GM18519 (cell line): ENCODE data around the gene TFCP2L1.

Source experiments
- ATAC-seq: cut with Tn5 transposase; IDR thresholded peaks from one replicate; pipeline ENCODE4 v1.9.1; 2021; ENCODE audit warnings: mild to moderate bottlenecking, moderate library complexity; ENCODE audit not compliant: unreplicated experiment, low FRiP score

Gene TFCP2L1

DNA sequence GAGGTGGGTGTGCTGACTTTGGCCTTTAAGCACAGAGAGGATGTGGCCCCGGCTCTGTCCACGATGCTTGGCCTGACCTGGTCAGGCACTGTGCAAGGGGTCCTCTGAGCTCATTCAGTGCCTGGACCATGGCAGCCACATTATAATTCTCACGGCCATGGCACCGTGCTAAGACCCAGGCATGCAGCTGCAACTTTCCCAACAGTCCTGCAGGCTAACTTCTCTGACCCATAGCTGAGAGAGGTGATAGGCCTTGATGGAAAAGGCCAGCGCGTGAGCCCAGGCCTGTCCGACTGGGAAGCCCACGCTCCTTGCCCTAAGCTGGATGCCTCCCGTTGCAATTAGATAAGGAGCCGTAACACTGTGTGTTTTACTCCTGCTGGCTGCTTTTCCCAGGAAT is 99.9 kb downstream of the TFCP2L1 start:
- no peak for ATAC-seq

DNA sequence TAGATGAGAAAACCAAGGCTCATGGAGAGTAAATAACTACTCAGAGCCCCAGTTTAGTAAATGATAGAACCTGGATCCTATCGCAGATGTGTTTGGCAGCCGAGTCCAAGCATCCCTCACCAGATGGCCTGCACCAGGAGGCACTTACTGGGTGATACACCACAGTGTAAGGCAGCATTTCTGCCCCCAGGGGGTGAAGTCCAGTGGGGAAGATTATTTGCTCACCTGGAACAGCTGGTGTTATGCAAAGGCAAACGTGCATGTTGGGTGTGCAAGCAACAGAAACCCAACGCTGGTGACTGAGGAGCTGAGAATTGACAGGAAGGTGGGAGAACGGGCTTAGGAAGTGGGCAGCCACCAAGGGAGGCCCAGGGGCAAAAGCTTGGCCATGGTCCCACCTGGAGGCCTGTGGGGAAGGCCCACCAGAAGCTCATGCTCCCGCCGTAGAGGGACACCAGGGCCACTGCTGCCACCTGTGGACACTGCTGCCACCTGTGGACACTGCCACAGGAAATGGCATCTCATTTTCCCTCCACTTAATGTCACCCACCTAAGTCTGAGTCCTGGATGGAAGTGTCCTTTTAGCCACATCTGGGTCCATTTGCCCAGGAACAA is 100.6 kb downstream of the TFCP2L1 start:
- no peak for ATAC-seq

DNA sequence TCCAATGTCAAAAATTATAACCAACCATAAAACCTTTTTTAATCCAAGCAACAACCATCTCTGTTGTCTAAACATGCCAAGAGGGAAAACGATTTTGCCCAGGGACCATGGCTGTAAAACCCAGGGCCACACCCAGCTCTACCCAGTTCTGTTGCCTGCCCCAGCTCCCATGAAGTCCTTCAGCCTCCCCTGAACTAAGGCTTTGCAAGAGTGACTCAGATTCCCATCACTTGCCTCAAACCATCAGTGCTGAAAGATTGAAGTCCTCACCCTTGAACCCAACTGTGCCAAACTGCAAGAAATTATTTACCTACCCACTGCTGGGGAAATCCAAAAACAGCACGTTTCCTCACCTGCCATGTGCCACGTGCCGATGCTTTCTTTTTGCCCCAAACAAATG is 102.5 kb downstream of the TFCP2L1 start:
- no peak for ATAC-seq

DNA sequence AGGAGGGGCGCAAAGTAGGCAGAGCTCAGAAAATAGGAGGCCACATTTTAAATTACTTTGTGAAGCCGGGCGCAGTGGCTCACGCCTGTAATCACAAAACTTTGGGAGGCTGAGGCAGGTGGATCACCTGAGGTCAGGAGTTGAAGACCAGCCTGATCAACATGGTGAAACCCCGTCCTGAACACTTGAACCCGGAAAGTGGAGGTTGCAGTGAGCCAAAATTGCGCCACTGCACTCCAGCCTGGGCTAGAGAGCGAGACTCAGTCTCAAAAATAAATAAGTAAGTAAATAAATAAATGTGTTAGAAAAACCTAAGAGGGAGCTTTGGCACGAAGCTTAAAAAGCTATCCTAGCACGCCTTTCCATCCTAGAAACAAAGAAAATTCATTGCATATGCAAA is 105.5 kb downstream of the TFCP2L1 start:
- ATAC-seq = no peak

DNA sequence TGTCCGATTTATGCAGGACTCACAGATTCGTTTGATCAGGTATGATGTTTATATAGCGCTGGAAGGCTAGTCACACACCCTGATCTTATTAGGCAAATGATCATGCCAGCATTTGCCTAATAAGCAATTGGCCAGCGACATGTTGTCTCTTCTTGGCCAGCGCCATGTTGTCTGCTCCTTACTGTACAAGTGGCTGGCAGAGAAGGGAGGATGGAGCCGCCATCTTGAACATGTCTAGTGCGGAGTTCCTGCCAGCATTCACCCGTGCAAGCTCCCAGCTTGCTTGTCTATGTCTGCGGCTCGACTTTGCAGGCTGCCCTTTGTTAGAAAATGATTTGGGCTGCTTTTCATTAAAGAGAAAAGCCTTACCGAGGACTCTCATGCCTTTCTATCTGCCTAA is 106.3 kb downstream of the TFCP2L1 start:
- ATAC-seq = no peak

DNA sequence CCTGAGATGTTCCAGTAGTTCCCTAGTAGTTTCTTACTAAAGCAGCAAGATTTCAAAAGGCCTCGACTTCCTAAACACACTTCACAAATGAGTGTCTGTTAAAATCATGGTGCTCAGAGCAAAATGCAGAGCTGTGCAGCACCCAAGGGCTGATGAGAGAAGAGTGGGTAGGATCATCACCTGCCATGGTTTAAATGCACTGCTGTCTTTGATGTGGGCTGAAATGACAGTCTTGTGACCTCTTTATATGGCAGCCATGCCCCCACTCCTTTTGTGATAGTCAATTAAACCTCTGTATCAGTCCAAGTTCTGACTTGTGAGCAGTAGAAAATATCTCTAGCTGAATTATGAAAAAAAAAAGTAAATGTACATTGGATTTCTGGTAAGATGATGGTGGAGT is 107.1 kb downstream of the TFCP2L1 start:
- no peak for ATAC-seq

DNA sequence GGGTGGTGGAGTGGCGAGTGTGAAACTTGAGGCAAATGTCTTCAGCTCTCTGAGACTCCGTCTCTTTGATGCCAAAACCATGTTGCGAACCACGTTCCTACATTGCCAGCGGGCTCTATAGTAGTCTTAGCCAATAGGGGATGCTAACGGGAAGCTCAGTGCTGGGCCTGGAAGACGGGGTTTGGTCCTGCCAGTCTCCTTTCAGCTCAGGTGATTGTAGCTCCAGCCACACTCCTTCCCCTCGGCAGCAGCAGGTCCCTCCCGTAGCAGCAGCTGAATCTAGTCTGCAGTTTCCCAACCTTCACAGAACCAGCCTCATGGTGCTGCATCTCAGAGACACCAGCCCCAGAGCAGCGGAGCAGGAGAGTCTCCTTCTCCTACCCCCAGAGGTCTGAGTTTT is 109.7 kb downstream of the TFCP2L1 start:
- no peak for ATAC-seq

DNA sequence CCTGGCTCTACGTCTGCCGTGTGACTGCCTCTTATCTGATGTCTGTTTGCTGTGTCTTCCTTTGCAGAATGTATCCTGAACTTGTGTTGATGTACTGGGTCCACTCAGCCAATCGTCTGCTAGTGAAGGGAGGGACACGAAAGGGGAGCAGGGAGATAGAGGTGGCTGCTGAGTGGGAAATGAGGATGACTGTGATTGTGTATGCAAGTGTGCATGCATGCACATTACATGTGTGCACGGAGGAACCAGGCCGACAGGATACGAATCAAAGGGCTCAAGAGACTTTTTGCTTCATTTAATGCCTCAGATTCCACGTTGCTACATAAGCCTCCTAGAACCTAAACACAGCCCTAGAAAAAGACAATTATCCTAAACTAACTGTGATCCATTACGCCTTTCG is 111.2 kb downstream of the TFCP2L1 start:
- no peak for ATAC-seq

DNA sequence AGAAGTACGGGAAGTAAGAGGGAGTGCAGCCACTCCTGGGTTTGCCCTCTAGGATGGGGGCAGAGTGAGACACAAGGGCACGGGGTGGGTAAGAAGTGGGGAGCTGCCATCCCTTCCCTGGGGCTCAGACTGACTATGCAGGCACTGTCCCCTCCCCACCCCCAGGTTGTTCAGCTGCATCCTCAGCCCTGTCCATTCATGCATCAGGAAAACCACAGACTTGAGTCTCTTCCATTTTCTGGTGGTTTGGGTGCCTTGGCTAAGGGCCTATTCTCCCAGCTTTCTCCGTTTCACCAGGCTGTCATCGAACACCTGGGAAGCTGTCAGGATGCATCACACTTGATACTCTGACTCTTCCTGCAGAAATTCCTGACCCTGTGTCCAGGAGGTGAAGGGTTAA is 111.9 kb downstream of the TFCP2L1 start:
- ATAC-seq = no peak

DNA sequence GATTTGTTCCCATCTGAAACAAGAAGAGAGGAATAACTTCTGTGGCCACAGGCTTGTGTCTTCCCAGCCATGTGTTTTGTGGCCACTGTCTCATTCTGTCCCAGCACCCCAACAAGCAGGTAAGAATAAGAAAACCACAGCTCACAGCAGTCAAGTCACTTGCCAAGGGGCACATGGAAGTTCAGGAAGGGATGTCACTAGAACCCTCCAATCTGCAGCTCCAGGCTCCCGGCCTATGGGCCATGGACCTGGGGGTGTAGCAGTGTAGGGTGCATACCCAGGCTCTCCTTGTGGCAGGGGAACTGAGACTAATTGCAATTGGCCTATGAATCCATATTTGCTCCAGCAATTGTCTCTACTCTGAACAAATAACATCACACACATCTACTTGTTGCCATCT is 112.5 kb downstream of the TFCP2L1 start:
- ATAC-seq = no peak

DNA sequence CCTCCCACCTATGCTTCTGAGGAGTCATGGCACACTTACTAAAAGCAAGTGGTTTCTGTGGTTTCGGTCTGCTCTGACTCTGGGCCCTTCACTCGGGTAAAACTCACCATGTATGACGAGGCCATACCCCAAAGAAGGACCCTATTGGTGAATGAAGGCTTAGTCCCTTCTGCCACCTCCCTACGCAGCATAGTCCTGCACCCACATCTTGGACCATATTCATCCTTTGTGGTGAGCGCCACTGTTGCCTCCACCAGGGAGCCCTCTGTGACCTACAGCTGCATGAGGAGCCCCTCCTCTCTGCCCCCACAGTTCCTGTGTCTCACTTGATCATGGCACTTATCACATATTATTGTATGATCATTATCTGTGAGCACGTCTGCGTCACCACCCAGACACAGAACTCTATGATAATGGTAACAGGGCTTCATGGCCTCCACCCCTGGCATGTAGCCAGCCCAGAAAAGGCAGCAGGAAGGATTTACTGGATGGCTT is 113.3 kb downstream of the TFCP2L1 start:
- peak; percentile 53 for ATAC-seq

DNA sequence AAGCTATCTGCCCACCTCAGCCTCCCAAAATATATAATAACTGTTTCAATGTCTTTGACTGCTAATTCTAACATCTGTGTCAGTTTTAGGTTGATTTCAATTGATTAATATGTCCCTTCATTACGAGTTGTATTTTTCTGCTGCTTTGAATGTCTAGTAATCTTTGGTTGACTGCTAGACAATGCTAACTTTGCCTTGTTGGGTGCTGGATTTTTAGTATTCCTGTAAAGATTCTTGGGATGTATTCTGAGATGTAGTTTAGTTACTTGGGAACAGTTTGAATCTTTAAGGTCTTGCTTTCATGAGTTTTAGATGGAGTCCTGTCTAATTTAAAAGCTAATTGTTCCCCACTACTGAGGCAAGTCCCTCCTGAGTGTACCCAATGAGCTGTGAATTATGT is 114.4 kb downstream of the TFCP2L1 start:
- no peak for ATAC-seq

DNA sequence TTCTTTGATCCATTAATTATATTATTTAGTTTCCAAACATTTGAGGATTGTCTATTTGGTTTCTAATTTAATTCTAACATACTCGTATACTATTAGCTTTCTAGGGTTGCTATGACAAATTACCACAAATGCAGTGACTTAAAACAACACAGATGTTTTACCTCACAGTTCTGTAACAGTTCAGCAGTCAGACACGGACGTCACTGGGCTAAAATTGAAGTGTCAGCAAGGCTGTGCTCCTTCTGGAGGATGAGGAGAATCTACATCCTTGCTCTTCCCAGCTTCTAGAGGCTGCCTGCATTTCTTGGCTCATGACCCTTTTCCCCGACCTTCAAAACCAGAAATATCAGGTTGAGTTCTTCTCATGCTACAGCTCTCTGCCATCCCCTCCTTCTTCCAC is 117.6 kb downstream of the TFCP2L1 start:
- ATAC-seq = no peak
